Choroid plexus epithelial cell (primary cell): ENCODE data around the gene CARD18.
A peak's percentile ranks its signal among the peaks of the same experiment; 100 is the strongest.

Experiments
- DNase-seq: peaks from one replicate; pipeline ENCODE4 v3.0.0-alpha.2; 2010; ENCODE audit warnings: low read depth
- H3K4me3 ChIP-seq: 2 replicates; pipeline ENCODE4 v1.5.1; 2011; ENCODE audit warnings: low read depth, mild to moderate bottlenecking, control low read depth, low read length, moderate library complexity
- CTCF ChIP-seq: conservative IDR thresholded peaks from 2 replicates; pipeline ENCODE4 v1.5.1; 2011; ENCODE audit warnings: low read depth, mild to moderate bottlenecking, control low read depth, inconsistent platforms, low read length, moderate library complexity

The CARD18 gene

GRCh38 chr11:105168457-105168856 lies 28.9 kb upstream of the CARD18 start:
- no peak overlapping the region for H3K4me3 ChIP-seq
- no peak for TF ChIP-seq CTCF
- DNase-seq: peak; percentile 32

GRCh38 chr11:105167244-105167643 lies 27.7 kb upstream of the CARD18 start:
- H3K4me3 ChIP-seq: no peak overlapping the region
- no peak for DNase-seq
- no peak for TF ChIP-seq CTCF

GRCh38 chr11:105164208-105164607 lies 24.6 kb upstream of the CARD18 start:
- no peak overlapping the region for H3K4me3 ChIP-seq
- no peak for DNase-seq
- no peak for TF ChIP-seq CTCF

- no peak for TF ChIP-seq CTCF
- no peak for DNase-seq
- no peak overlapping the region for H3K4me3 ChIP-seq
Observed at GRCh38 chr11:105162506-105162905, 22.9 kb upstream of the CARD18 start.

- no peak for DNase-seq
- no peak for TF ChIP-seq CTCF
- no peak overlapping the region for H3K4me3 ChIP-seq
Observed at GRCh38 chr11:105158436-105158835, 18.9 kb upstream of the CARD18 start.

- DNase-seq: no peak
- no peak overlapping the region for H3K4me3 ChIP-seq
- TF ChIP-seq CTCF: no peak
Observed at GRCh38 chr11:105156720-105157119, 17.2 kb upstream of the CARD18 start.

GRCh38 chr11:105156231-105156630 lies 16.7 kb upstream of the CARD18 start:
- no peak overlapping the region for H3K4me3 ChIP-seq
- no peak for DNase-seq
- no peak for TF ChIP-seq CTCF
